ENCODE results near the gene ATG4D.

ATG4D gene

DNA sequence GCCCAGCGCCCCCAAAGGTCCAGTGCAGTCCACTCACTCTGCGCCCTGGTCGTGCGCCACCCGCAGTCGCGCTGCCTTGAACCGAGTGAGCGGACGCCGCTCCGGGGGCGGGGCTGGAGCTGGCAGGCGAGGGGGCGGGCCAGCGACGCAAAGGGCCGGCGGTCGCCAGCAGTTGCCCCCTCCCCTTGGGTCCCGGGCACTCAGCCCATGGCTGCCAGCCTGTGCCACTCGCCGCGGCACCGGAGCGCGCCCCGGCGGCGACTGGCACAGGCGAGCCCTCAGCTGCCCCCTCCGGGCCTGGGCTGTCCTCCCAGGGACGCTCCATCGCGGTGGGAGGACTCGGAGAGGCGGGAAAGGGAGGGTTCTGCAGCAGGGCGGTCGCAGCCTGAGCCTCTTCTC, 26.3 kb upstream of the ATG4D start, which contains the start of gene S1PR5:
TSS of gene S1PR5 (minus strand) at position 87 of the 399 bp plus-strand sequence. CDS start 2,436 bp downstream, outside the sequence.
- Histone ChIP-seq H3K27me3 (peaks cover 0 to 47% of the 10 kb centered on the region in 2 donors), H3K27ac (no peak within 1 kb of the TSS), H3K9me3 (no peaks in the 10 kb centered on the region), H3K4me1 (peaks cover 0 to 26% (median 15%) of the 10 kb centered on the region in 4 donors), H3K4me3 (peak within 1 kb of the TSS; percentile 35 to 42), H3K36me3 (no peaks in the 10 kb centered on the region)
- TF ChIP-seq, protein P1, sequence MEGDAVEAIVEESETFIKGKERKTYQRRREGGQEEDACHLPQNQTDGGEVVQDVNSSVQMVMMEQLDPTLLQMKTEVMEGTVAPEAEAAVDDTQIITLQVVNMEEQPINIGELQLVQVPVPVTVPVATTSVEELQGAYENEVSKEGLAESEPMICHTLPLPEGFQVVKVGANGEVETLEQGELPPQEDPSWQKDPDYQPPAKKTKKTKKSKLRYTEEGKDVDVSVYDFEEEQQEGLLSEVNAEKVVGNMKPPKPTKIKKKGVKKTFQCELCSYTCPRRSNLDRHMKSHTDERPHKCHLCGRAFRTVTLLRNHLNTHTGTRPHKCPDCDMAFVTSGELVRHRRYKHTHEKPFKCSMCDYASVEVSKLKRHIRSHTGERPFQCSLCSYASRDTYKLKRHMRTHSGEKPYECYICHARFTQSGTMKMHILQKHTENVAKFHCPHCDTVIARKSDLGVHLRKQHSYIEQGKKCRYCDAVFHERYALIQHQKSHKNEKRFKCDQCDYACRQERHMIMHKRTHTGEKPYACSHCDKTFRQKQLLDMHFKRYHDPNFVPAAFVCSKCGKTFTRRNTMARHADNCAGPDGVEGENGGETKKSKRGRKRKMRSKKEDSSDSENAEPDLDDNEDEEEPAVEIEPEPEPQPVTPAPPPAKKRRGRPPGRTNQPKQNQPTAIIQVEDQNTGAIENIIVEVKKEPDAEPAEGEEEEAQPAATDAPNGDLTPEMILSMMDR (IDR thresholded peaks at IDR 0.05): no peak
- no peak for DNase-seq
- intact Hi-C loops (cut with DNase I; ENCODE audit: low total_unique reads): no loop called here

GRCh38 chr19:10517760-10518443, 25.8 kb upstream of the ATG4D start:
- Histone ChIP-seq H3K27me3 (peaks cover 0 to 47% of the 10 kb centered on the region in 2 donors), H3K4me1 (peaks cover 0 to 26% (median 15%) of the 10 kb centered on the region in 4 donors), H3K4me3 (peak overlapping the region; percentile 35 to 42), H3K36me3 (no peaks in the 10 kb centered on the region), H3K27ac (no peak overlapping the region), H3K9me3 (no peaks in the 10 kb centered on the region)
- TF ChIP-seq, protein P1 (IDR thresholded peaks at IDR 0.05): no peak
- no peak for DNase-seq
- intact Hi-C loops (cut with DNase I; ENCODE audit: low total_unique reads): no loop called here

DNA sequence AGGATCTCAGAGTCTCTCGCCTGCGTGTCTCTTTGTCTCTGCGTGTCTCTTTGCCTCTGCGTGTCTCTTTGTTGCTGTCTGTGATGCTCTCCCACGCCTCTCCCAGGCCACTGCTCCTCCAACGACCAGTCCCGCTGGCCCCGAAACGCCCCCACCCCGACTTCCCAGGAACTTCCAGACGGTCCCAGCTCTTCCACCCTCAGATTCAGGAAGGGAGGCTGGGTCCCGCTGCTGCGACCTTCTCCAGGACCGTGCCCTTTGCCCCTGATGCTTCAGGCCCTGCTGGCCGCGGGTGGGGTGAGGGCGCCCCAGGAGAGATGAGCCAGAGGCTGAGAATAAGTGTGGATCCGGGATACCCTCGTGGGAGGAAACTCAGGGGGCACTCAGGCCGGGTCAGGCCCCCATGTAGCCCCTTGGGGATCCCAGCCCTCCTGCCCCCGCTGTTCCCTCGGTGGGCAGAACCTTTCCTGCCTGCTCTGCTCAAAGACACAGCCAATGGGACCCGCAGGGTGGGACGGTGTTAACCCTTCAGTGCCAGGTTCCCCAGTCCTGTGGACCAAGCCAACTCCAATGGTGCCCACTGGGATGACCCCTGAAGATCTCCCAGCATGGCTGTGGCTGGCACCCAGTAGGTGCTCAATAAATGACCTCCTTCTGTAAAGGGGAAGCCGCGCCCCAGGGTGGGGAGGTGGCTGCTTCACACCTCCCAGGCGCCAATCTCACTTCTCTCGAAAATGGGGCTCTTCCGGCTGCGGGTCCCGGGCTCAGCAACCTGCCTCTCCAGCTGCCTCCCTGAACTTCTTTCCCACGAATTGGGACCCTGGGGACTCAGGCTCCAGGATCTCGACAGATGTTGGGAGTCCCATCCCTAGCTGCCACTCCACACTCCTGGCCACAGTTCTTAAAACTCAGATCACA, 25.0 kb upstream of the ATG4D start:
- peaks cover 0 to 41% of the 10 kb centered on the region in 2 donors for H3K27me3 ChIP-seq
- H3K9me3 ChIP-seq: no peaks in the 10 kb centered on the region
- no peak overlapping the region for H3K4me3 ChIP-seq
- no peak for DNase-seq
- no peaks in the 10 kb centered on the region for H3K36me3 ChIP-seq
- TF ChIP-seq, protein P1 (IDR thresholded peaks at IDR 0.05): no peak
- H3K4me1 ChIP-seq: peaks cover 0 to 26% (median 15%) of the 10 kb centered on the region in 4 donors
- intact Hi-C loops (cut with DNase I; ENCODE audit: low total_unique reads): no loop called here
- no peak overlapping the region for H3K27ac ChIP-seq

GRCh38 chr19:10519421-10519820, 24.3 kb upstream of the ATG4D start:
- DNase-seq: no peak
- TF ChIP-seq, protein P1 (IDR thresholded peaks at IDR 0.05): no peak
- no peaks in the 10 kb centered on the region for H3K9me3 ChIP-seq
- no peak overlapping the region for H3K27ac ChIP-seq
- H3K4me1 ChIP-seq: peaks cover 0 to 24% (median 15%) of the 10 kb centered on the region in 4 donors
- no peaks in the 10 kb centered on the region for H3K36me3 ChIP-seq
- peaks cover 0 to 33% of the 10 kb centered on the region in 2 donors for H3K27me3 ChIP-seq
- intact Hi-C loops (cut with DNase I; ENCODE audit: low total_unique reads): no loop called here
- H3K4me3 ChIP-seq: no peak overlapping the region

DNA sequence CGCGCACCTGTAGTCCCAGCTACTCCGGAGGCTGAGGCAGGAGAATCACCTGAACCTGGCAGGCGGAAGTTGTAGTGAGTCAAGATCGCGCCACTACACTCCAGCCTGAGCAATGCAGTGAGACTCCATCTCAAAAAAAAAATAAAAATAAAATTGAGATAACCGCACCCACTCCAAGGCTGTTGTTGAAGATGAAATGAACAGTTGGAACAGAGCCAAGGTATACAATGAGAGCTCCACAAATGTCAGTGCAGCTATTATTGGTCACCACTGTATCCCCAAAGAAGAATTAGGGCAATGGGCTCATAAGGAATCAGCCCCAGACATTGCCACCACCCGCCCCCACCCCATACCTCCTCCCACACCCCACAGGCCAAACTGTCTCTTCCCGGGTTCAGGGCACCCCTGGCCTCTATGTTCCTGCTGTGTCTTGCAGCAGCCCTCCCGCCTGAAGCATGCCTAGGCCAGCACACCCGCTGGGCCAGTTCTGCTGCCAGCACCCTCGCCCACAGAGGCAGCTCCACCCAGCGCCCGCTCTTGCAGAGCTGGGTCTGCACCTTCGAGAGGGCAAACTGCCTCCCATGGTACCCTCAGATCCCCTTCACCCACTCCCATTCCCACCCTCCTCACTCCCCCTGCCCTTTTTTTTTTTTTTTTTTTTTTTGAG, 22.9 kb upstream of the ATG4D start:
- no peaks in the 10 kb centered on the region for H3K36me3 ChIP-seq
- TF ChIP-seq, protein P1 (IDR thresholded peaks at IDR 0.05): no peak
- peaks cover 0 to 24% of the 10 kb centered on the region in 2 donors for H3K27me3 ChIP-seq
- no peaks in the 10 kb centered on the region for H3K9me3 ChIP-seq
- H3K4me1 ChIP-seq: peaks cover 0 to 21% (median 15%) of the 10 kb centered on the region in 4 donors
- intact Hi-C loops (cut with DNase I; ENCODE audit: low total_unique reads): no loop called here
- H3K27ac ChIP-seq: no peak overlapping the region
- H3K4me3 ChIP-seq: no peak overlapping the region
- DNase-seq: no peak
